GM13976 (cell line): ENCODE results near the gene SMYD3.

Source experiments
- DNase-seq: peaks from one replicate; pipeline ENCODE4 v3.0.0; 2012; ENCODE audit warnings: low spot score
- CTCF ChIP-seq: IDR thresholded peaks from 2 replicates; pipeline ENCODE4 v1.5.1; 2012; ENCODE audit warnings: borderline replicate concordance, mild to moderate bottlenecking; ENCODE audit not compliant: insufficient read depth; ENCODE audit errors: extremely low read depth, missing control alignments, control extremely low read depth
- in situ Hi-C: fragments of 300-500 bp; cut with MboI; formaldehyde crosslinking; loops from one replicate; pipeline ENCODE4 v1.12.0; 2022; ENCODE audit warnings: low sequenced_read_pairs, mixed read lengths, inconsistent platforms; ENCODE audit not compliant: unreplicated experiment

Gene SMYD3

GRCh38 chr1:246479061-246479460 is 28.0 kb downstream of the SMYD3 start:
- in situ Hi-C loops: no loop called here
- DNase-seq: no peak
- no peak for TF ChIP-seq CTCF

GRCh38 chr1:246477634-246478033 is 29.4 kb downstream of the SMYD3 start:
- DNase-seq: no peak
- TF ChIP-seq CTCF: no peak
- in situ Hi-C loops: no loop called here

GRCh38 chr1:246476771-246477170 is 30.3 kb downstream of the SMYD3 start:
- no peak for TF ChIP-seq CTCF
- DNase-seq: no peak
- in situ Hi-C loops: no loop called here

DNA sequence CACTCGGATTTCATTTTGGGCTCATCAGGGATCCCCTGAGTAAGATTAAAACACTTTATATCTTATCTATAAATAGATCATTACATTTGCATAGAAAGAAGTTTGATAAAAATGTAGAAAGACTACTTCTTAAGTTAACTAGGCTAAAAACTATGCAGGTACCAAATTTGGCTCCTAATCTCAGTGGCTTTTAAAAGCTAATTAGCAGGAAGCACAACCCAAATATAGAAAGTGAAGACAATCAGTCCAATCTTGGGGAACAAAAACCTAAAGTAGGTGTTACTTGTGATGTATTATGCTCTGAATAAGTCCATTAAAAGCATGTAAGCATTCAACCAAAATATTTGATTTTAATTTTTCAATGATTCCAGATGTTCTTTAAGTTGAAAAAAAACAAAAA is 35.4 kb downstream of the SMYD3 start:
- in situ Hi-C loops: loop anchor here (25.0 kb wide), 1 partner anchor 1334 kb away; no protein-coding TSS in a partner anchor
- no peak for TF ChIP-seq CTCF
- no peak for DNase-seq

- in situ Hi-C loops: loop anchor here (25.0 kb wide), 1 partner anchor 1333 kb away; no protein-coding TSS in a partner anchor
- no peak for TF ChIP-seq CTCF
- no peak for DNase-seq
These were observed 36.5 kb downstream of the SMYD3 start for GRCh38 chr1:246470585-246470984.

- TF ChIP-seq CTCF: no peak
- in situ Hi-C loops: loop anchor here (25.0 kb wide), 1 partner anchor 1326 kb away; no protein-coding TSS in a partner anchor
- DNase-seq: no peak
These were observed 44.1 kb downstream of the SMYD3 start for GRCh38 chr1:246462986-246463385.

GRCh38 chr1:246460406-246460805 is 46.7 kb downstream of the SMYD3 start:
- no peak for DNase-seq
- in situ Hi-C loops: loop anchor here (25.0 kb wide), 1 partner anchor 1323 kb away; no protein-coding TSS in a partner anchor
- no peak for TF ChIP-seq CTCF
